GM18867 (cell line): ENCODE measurements around the gene MARCO.
"Not testable (repeated sequence)": the region's sequence is repeated elsewhere in the genome, so short reads cannot be mapped to it uniquely, and the experiment has no call there.

Source experiments
- ATAC-seq: cut with Tn5 transposase; IDR thresholded peaks from one replicate; pipeline ENCODE4 v1.9.1; 2021; ENCODE audit warnings: mild to moderate bottlenecking, moderate library complexity; ENCODE audit not compliant: unreplicated experiment

The MARCO gene

GRCh38 chr2:118925981-118926380 is 16.0 kb upstream of the MARCO start:
- ATAC-seq, result no peak

DNA sequence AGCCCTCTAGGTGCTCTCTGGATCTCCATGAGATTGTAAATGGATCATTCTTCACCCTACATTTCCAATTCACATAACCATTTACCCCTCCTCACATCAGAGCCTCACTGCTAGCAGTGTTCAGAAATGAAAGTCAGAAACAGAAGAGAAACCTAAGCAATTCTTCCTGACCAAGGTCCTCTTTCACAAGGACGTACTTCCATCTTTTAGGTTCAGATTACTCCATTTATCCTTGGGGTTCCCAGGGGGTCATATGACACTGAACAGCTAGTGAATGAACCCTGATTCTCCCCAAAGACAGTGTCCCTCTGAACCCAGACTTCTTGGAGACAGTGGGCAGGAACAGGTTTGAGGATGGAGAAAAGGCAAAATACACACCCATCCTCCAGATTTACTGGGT is 12.9 kb upstream of the MARCO start:
- no peak for ATAC-seq

- no peak for ATAC-seq
These were observed 9.0 kb upstream of the MARCO start for GRCh38 chr2:118932949-118933348.

GRCh38 chr2:118936306-118936705 is 5.7 kb upstream of the MARCO start:
- ATAC-seq, result no peak

- ATAC-seq, result no peak
These were observed 5.1 kb upstream of the MARCO start for GRCh38 chr2:118936936-118937335.

GRCh38 chr2:118937817-118938216 is 4.2 kb upstream of the MARCO start:
- no peak for ATAC-seq

DNA sequence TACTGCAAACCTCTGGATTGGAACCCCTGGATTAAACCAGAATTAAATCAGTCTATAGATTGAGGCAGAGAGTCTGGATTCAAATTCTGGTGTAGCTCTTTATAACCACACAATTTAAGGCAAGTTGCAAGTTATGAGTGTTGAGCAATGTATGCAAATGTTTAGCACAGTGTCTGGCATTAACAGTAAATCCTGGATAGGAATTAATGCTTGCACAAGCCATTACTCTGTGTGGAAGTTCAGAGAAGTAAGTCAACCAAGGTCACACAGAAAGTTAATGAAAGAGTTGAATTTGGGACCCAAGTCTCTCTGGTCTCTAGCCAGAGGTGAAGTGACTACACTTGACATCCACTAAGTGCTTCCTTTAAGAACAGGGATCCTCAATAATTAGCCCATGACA is 2.0 kb upstream of the MARCO start:
- no peak for ATAC-seq

GRCh38 chr2:118940486-118941120 is 1.4 kb upstream of the MARCO start:
- no peak for ATAC-seq

GRCh38 chr2:118943286-118943685 is 1.3 kb downstream of the MARCO start:
- no peak for ATAC-seq

- ATAC-seq, result no peak
These were observed 3.9 kb downstream of the MARCO start for GRCh38 chr2:118945881-118946280.

- ATAC-seq, result not testable (repeated sequence)
These were observed 6.3 kb downstream of the MARCO start for GRCh38 chr2:118948266-118948665.

DNA sequence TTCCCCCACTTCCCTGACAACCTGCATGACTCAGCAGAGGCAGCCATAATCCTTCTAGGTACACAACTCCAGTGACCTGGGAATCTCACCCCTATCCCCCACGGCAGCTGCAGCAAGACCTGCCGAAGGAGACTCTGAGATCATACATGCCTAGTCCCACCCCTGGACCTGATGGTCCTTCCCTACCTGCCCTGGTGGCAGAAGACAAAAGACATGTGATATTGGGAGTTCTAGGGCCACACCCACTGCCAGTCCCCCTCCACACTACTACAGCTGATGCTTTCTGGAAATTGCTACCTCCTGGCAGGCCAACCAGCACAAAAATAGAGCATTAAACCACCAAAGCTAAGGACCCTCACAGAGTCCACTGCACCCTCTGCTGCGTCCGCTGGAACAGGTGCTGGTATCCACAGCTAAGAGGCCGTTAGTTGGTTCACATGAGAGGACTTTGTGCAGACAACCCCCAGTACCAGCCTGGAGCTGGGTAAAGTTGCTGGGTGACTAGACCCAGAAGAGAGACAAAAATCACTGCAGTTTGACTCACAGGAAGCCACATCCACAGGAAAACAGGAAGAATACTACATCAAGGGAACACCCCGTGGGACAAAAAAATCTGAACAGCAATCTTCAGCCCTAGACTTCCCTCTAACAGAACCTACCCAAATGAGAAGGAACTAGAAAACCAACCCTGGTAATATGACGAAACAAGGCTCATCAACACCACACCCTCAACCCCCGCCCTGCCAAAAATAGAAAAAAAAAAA is 12.5 kb downstream of the MARCO start:
- no peak for ATAC-seq

DNA sequence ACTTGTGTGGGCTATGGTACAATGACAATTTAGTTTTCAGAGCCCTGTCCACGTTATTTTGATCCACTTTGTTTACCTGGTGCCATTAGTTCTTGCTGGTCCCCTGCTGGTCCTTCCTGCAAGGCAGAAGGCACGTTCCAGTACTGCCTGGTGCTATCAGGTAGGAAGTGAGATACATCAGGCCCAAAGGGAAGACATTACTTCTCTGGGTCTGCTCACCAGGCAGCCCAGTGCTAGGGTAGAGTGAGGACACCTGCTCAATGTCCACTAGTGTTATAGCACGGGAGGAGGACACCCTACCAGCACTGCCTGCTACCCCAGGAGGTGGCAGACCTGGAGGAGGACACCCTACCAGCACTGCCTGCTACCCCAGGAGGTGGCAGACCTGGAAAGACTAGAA is 23.7 kb downstream of the MARCO start:
- ATAC-seq, result no peak

GRCh38 chr2:118967124-118967880 is 25.3 kb downstream of the MARCO start:
- ATAC-seq, result no peak

DNA sequence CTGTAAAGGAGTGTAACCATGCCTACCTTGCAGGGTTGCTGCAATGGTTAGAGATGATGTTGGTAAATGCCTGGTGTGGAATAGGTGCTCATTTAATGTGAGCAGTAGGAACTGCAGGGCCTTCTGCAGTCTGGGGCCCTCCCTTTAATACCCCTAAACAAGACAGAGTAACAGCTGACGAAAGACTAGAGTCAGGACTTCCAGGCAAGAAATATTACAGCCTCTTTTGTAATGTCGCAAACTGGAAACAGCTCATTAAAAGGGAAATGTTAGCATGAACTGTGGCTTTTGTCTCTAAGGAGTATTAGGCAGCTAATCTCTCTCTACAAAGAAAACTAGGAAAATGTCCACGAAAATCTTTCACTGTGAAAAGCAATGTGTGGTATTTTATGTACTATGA is 26.0 kb downstream of the MARCO start:
- ATAC-seq, result no peak

GRCh38 chr2:118968961-118969733 is 27.2 kb downstream of the MARCO start:
- no peak for ATAC-seq

DNA sequence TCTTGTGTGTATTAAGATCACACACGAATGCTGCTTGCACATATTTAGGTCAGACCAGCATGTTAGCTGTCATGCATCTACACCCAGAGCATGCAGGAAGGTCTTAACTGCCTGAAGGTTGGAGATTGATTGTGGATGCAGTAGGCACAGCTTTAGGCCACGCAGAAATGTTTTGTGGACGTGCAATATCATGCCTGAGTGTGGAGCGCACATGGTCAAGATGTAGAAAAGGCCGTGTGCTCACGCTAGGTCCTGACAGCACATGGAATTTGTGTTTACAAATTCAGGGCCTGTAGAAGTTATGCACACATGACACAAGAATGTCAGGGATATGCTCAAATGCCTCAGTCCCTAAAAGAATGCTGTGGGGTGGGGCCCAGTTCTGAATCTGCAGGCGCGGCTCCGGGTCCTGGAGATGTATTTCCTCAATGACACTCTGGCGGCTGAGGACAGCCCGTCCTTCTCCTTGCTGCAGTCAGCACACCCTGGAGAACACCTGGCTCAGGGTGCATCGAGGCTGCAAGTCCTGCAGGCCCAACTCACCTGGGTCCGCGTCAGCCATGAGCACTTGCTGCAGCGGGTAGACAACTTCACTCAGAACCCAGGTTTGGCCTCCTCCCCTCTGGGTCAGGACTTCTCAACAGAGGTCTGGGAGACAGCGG is 27.9 kb downstream of the MARCO start:
- ATAC-seq, result no peak

GRCh38 chr2:118970396-118971135 is 28.6 kb downstream of the MARCO start:
- no peak for ATAC-seq

GRCh38 chr2:118971245-118972122 is 29.5 kb downstream of the MARCO start:
- ATAC-seq, result no peak
